NCI-H1417 treated with DMSO at 0.1 percent for 48 hours (cell line): ENCODE measurements around the gene RNF148.

ENCODE experiments used
- DNase-seq: peaks from one replicate; lab custom pipeline; 2025; lab: John Stamatoyannopoulos, UW

The RNF148 gene

DNA sequence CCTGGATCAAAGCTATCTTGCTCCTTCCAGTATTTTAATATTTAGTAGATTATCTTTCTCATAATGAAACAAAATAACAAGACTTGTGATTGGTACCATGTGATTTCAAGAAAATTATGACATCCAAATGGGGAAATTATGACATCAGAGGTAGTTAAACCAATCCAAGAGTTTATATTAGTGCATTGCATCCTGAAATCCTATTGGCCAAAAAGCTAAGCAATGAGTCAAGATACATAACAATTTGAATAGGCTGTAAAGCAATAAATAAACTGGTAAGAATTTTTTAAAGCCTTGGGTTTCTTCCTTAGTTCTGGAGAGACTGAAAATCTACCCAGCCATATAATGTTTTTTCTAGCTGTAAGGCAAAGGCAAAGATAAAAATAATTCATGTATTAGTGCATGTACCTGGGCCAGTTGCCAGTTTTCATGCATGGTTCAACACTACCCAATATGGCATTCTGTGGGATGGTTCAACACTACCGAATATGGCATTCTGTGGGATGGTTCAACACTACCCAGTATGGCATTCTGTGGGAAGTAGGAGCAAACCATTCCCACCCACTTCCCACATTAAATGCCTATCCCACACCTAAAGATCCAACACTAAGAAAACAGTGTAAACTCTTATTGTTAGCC lies at the start of gene RNF148:
Gene RNF148, minus strand, starts transcription at position 51 of the 639 bp plus-strand sequence. CDS start 172 bp downstream, outside the sequence.
- no peak for DNase-seq

DNA sequence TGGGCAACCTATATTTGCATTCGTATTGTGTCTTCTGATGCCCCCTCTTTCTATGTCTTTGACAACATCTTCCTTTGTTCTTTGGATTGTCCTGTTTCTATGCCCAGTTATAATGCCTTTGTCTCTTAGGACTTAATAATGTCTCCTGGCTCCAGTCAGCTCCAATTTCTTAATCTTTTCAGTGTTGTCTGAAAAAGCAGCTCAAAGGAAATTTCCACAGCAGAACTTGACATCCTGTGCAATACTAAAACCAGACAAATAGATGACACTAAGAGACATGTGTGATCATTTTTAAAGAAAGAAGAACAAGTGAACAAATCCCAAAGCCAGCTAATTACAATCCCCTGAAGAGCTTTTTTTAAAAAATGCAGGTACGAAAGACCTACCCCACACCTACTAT lies 47.7 kb upstream of the RNF148 start:
- no peak for DNase-seq

DNA sequence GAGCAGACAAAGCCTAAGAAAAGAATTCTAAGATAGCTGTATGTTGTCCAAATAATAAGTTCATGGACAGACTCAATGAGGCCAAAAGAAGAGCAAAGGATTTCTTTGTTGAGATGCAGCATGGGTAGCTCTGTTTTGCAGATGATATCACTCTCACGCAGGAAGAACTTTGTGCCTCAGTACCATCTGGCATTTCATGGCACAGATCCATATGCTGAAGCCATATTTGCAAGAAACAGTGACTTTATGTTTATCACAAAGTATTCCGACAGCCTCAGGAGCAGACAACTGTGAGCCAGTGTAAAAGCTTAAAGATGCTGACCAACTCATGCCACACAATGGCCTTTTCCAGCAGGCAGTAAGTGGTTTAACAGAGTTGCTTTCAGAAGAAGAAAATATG lies 45.5 kb upstream of the RNF148 start:
- DNase-seq, result no peak

DNA sequence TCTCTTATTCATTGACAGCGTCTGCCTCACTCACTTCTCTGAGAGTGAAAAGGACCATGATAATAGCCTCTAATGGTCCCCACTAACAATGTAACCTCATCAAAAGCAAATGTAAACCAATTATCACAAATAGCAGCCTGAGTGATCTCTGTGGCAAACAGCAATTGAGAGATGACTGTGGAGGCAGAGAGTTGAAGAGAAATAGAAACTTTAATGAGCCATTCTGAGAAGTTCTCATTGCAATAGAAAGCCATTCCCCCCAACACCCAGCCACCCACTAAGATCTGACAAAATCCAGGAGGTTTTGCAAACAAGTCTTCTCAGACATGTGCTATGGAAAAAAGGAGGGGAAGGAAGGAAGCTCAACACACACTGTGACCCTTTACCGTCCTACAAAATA lies 44.2 kb upstream of the RNF148 start:
- peak; percentile 54 for DNase-seq

DNA sequence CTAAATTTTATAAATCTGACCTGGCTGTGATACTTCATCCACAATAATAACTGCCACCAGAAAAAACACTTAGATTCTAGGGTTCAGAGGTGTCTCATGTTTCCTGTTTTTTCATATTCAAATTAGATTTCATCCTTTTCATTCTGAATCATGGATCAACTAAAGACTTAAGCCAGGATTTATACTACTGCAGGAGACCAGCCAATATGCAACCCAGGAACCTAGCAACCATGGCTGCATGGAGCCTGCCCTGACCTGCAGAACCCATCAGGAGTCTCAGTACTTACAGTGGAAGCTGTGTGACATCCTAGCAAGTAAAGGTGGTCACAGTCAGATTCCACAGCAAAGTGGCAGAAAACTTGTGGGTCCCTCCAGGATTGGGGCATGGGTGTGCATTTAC lies 40.5 kb upstream of the RNF148 start:
- no peak for DNase-seq

DNA sequence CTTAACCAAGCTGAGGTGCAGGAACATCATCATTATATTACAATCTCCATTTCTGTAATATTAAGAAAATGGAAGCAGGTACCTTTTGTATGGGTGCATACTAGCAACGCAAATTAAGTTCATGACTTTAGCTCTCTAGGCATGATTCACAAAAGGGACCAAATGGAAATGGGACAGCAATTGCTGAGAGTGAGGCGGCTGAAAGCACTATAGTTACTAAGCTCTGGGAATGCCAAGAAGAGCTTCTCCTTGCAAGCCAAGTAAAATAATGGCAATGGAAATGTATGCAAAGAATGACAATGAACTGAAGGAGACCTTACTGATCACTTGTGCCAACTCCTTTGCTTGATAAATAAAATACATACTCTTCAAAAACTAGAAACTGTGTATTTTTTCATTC lies 36.2 kb upstream of the RNF148 start:
- no peak for DNase-seq

DNA sequence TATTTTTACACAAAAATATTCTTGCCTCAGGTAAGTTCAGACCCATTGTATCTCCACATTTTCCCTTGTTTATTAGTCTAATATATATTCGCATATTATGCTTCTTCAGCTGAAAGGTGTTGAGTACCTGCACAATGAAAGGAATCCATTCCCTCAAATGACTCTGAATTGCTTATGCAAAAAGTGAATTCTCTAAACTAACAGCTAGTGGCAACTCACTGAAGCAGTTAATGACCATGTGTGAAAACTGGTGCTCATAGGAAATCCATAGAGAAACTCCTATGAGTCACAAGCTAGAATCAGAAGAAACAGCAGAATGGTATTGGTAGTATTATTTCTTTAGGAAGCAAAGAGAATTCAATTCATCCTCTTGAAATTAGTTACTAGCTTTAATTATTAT lies 33.5 kb upstream of the RNF148 start:
- DNase-seq, result no peak

- DNase-seq, result no peak
Measured at GRCh38 chr7:122727759-122728158, 25.0 kb upstream of the RNF148 start.

DNA sequence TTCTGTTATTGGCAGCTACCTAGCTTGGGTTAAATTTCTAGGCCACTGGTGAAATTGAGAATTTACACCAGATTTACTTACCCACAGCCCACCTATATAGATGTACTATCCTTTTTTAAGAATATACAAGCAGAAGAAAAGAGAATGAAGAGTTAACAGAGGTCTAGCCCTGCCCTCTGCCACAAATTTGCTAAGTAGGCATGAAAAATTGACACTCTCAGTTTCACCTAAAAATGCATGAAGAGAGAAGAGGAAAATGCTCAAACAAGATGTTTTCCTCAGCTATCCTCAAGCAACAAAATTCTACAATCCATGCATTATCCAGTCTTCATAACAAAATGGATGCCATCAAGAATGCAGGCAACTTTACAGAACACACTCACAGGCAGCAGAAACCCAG lies 24.6 kb upstream of the RNF148 start:
- DNase-seq, result no peak

DNA sequence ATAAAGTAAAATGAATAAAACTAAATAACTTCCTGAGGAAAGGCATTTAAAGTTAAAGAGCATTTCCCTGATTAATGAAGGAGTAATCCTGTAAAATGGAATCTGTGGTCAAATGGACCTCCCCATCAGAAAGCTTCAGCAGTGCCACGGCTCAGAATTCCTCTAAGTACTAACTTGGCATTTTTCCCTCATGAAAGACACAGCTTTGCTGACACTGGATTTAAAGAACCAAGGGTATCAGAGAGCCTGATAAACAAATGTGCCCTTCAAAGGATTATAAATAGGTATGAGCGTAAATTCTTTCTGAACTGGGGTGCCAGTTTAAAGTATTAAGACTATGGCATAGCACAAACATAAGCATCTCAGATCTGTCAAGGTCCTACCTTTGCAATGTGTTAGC lies 24.2 kb upstream of the RNF148 start:
- no peak for DNase-seq

GRCh38 chr7:122724366-122724765 lies 21.6 kb upstream of the RNF148 start:
- DNase-seq, result no peak

DNA sequence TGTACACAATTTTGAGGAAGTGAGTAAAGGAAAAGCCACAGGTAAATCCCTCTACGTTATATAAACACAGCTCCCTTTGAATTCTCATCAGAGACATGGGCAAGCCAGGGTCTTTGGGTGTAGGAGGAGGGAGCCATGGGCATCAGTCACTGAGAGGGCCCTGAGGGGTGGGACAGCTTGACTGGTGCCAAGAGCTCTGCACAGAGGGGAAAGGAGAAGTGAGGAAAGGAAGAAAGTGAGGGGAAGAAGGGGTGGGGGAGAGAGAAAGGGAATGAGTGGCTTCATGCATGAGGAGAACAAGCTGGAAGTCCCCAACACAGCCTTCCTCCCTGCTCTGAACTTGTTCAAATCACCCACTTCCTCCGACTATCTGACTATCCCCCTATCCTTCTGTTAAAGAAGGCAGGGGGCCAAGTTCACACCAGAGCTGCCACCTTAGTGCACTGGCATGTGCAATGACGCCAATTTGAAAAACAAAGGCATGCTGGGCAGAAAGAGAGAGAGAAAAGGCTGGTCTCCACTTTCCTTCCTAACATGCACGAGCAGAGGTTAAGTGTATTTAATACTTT lies 16.4 kb upstream of the RNF148 start:
- no peak for DNase-seq

GRCh38 chr7:122717356-122718089 lies 14.8 kb upstream of the RNF148 start:
- no peak for DNase-seq

DNA sequence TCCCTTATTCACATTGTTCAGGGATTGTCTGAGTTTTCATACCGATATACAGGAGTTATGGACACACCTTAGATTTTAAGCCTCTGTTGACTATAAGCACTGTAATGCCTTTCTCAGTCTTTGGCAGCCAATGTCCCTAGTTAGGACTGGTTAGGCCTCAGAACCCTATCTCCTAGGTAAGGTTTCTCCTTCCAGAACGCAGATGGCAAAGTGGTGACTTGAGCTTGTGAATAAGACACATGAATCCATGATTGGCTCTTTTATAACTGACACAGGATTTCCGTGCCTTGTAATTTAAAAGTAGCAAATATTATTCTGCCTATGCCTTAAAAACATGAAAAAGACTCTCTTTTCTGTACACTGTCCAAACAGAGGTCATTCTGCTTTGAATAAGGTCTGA lies 12.5 kb upstream of the RNF148 start:
- no peak for DNase-seq

DNA sequence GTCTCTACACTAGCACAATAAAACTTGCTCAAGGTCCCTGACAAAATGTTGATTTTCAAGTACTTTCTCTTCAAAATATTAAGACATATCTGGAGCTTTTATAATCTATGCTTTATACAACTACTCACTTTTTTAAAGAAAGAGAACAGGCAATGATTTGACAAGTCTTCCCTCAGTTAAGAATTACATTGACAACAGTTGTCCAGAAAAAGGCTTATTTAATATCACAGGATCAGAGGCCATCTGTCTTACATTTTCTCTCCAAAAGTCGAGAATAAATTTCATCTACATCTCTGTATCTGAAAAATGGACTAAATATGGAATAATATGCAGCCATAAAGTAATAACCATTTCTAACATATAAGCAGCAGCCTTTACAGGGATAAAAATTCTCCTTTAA lies 8.2 kb upstream of the RNF148 start:
- no peak for DNase-seq

DNA sequence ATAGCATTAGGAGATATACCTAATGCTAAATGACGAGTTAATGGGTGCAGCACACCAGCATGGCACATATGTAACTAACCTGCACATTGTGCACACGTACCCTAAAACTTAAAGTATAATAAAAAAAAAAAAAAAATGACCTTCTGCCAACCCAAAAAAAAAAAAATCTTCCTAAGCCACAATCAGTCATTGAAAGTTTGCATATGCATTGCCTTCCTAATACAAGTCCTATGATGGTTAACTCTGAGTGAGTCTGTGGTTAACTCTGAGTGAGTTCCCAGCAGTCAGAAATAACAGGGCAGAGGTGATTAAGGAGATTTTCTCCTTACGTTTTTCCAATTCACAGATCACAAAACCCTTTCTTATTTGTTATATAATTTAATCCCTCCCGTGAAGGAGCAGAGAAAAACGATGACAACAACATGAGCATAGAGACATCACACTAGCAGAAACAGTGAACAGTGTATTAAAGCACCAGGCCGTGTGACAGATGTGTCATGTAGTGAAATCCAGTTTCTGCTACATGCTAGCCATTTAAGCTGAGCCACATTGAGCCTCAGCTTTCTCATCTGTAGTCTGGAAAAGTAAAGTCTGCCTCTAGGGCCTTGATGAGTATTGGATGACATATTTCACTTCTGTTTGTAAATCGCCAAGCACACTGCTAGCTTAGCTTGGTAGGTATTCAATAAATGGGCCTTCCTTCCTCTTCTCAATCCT lies 7.4 kb upstream of the RNF148 start:
- DNase-seq, result no peak

DNA sequence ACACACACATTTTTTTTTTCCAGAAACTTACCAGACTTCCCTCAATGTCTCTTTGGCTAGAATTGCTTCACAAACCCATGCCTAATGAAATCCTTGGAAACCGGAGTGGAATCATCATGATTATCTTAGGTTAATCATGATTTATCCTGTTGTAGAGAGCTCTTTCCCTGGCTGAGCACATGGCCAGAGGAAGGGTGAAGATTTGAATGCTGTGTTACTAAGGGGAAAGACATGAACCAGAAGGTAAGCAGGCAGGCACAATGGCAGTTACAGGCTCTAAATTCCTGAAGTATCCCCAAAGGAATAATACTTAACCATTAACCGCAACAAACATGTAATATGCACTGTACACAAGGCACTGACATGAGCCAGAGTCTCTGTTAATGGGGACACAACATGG lies 4.1 kb upstream of the RNF148 start:
- no peak for DNase-seq

GRCh38 chr7:122699017-122699416 lies 3.7 kb downstream of the RNF148 start, which contains the start of gene RNF133:
Gene RNF133 (minus strand): TSS chr7:122699117. CDS start chr7:122698918, 199 bp downstream.
- DNase-seq, result no peak

DNA sequence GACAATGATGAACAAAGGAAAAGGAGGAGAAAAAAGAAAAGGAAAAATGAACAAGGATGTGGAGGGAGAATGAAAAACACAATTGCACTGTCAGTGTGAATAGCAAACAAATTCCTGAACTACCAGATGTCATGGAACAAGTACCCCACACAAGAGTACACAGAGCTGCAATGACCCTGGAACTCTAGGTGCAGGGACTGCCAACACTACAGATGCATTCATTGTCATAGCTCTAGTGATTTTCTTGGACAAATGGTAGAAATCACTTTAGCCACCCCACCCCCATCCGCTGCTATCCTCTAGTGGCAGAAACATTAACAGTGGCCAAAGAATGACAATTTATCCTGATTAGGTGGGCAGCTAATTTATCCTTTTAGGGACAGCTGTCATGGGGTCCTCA lies 6.9 kb downstream of the RNF148 start:
- DNase-seq, result no peak

DNA sequence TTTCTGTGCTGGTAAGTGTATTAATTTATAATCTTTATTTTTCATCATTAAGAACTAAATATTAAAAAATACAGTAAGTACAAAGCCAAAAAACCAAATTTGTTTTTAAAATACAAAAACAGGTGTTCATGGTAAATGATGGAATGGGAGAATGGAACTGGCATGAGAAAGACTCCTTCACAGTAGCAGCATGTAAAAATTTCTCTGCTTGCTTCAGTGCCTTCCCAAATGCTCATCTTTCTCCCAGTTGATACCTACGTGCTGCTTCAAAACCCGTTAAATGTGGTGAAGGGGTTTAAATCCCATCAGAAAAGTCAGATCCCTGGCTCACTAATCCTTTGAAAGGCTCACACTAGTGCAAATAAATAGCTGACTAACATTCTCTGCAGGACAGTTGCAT lies 8.0 kb downstream of the RNF148 start:
- DNase-seq, result no peak

DNA sequence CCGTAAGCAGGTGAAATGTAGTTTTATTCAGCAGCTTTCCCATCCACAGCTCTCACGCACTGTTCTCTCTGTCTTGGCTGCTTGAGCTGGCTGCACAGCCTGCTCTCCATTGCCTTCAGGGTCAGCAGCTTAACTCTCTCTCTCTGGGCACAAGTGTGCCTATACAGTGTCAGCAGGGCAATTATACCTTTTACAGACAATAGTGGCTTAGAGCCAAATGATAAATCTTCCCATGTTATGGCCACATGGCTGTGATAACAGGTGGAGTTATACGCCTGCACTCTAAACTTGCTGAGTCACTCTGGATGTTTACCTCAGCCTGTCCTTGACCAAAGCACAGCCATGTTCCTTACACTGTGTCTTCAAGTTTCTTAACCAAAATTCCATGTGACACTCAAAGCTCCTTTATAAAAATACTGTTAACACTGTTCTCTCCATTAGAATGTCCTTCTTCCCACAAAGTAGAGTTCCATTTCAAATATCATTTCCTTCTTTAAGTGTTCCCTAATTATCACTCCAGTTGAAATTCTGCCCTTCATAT lies 9.9 kb downstream of the RNF148 start:
- no peak for DNase-seq

GRCh38 chr7:122691569-122692235 lies 11.0 kb downstream of the RNF148 start:
- DNase-seq, result no peak
